Measurements from ENCODE around the gene SGF29. TPM values are rescaled to one million over a fixed set of nuclear protein-coding genes. Genes with fewer than 3 reads are reported as not detected.
"Not testable (repeated sequence)": the region's sequence is repeated elsewhere in the genome, so short reads cannot be mapped to it uniquely, and the experiment has no call there.

The SGF29 gene
- total RNA-seq, 2 donors from 2014 or later = 49.7 to 53.7 TPM

- peak overlapping the region; percentile 37 for H3K27ac Mint-ChIP-seq
- H3K4me1 Mint-ChIP-seq = peaks cover 19% of the 10 kb centered on the region
- ATAC-seq = no peak
- H3K27me3 Mint-ChIP-seq = no peaks in the 10 kb centered on the region
- DNase-seq = no peak
- H3K9me3 ChIP-seq (ENCODE audit: control insufficient read depth, low read length, poor library complexity, severe bottlenecking) = peaks cover 1% of the 10 kb centered on the region
- no peak overlapping the region for H3K4me3 Mint-ChIP-seq
- peaks cover 2% of the 10 kb centered on the region for H3K36me3 Mint-ChIP-seq (ENCODE audit: low read depth)
Measured at GRCh38 chr16:28562199-28562598, 8.5 kb downstream of the SGF29 start.

GRCh38 chr16:28563218-28563617, 9.5 kb downstream of the SGF29 start:
- Mint-ChIP-seq H3K4me1 (peaks cover 20% of the 10 kb centered on the region), H3K27ac (peak overlapping the region; percentile 37)
- H3K9me3 ChIP-seq (ENCODE audit: control insufficient read depth, low read length, poor library complexity, severe bottlenecking) = peaks cover 3% of the 10 kb centered on the region

GRCh38 chr16:28566233-28566925, 12.7 kb downstream of the SGF29 start:
- not testable (repeated sequence) for H3K9me3 ChIP-seq (ENCODE audit: control insufficient read depth, low read length, poor library complexity, severe bottlenecking); ATAC-seq; H3K27me3 Mint-ChIP-seq; H3K36me3 Mint-ChIP-seq (ENCODE audit: low read depth); H3K4me3 Mint-ChIP-seq; DNase-seq; H3K27ac Mint-ChIP-seq
- peaks cover 25% of the 10 kb centered on the region for H3K4me1 Mint-ChIP-seq

More at GRCh38 chr16:28563218-28563617, 9.5 kb downstream of the SGF29 start:
- H3K4me3 Mint-ChIP-seq = no peak overlapping the region
- DNase-seq (no peak), ATAC-seq (no peak)
- peaks cover 2% of the 10 kb centered on the region for H3K36me3 Mint-ChIP-seq (ENCODE audit: low read depth)
- no peaks in the 10 kb centered on the region for H3K27me3 Mint-ChIP-seq

- no peak overlapping the region for H3K27ac Mint-ChIP-seq
- H3K36me3 Mint-ChIP-seq (ENCODE audit: low read depth) = peaks cover 2% of the 10 kb centered on the region
- no peak for DNase-seq
- no peaks in the 10 kb centered on the region for H3K27me3 Mint-ChIP-seq
- no peak overlapping the region for H3K4me3 Mint-ChIP-seq
- peaks cover 24% of the 10 kb centered on the region for H3K4me1 Mint-ChIP-seq
- peaks cover 3% of the 10 kb centered on the region for H3K9me3 ChIP-seq (ENCODE audit: control insufficient read depth, low read length, poor library complexity, severe bottlenecking)
- ATAC-seq = no peak
Measured at GRCh38 chr16:28567292-28567691, 13.6 kb downstream of the SGF29 start.

- H3K27me3 Mint-ChIP-seq = no peaks in the 10 kb centered on the region
- H3K36me3 Mint-ChIP-seq (ENCODE audit: low read depth) = peaks cover 2% of the 10 kb centered on the region
- DNase-seq (no peak), ATAC-seq (no peak)
- H3K4me1 Mint-ChIP-seq = peaks cover 26% of the 10 kb centered on the region
- H3K27ac Mint-ChIP-seq = no peak overlapping the region
- no peak overlapping the region for H3K4me3 Mint-ChIP-seq
- H3K9me3 ChIP-seq (ENCODE audit: control insufficient read depth, low read length, poor library complexity, severe bottlenecking) = peaks cover 3% of the 10 kb centered on the region
Measured at GRCh38 chr16:28569021-28569420, 15.3 kb downstream of the SGF29 start.

GRCh38 chr16:28569968-28570752, 16.4 kb downstream of the SGF29 start:
- ATAC-seq (no peak), DNase-seq (no peak)
- no peak overlapping the region for H3K27ac Mint-ChIP-seq
- H3K4me1 Mint-ChIP-seq = peaks cover 30% of the 10 kb centered on the region
- H3K9me3 ChIP-seq (ENCODE audit: control insufficient read depth, low read length, poor library complexity, severe bottlenecking) = peaks cover 3% of the 10 kb centered on the region
- H3K27me3 Mint-ChIP-seq = no peaks in the 10 kb centered on the region
- H3K4me3 Mint-ChIP-seq = no peak overlapping the region
- no peaks in the 10 kb centered on the region for H3K36me3 Mint-ChIP-seq (ENCODE audit: low read depth)

- Mint-ChIP-seq H3K36me3 (ENCODE audit: low read depth) (no peaks in the 10 kb centered on the region), H3K27me3 (no peaks in the 10 kb centered on the region), H3K27ac (peak overlapping the region; percentile 63), H3K4me1 (peaks cover 35% of the 10 kb centered on the region), H3K4me3 (no peak overlapping the region)
- ATAC-seq (no peak), DNase-seq (no peak)
- H3K9me3 ChIP-seq (ENCODE audit: control insufficient read depth, low read length, poor library complexity, severe bottlenecking) = no peaks in the 10 kb centered on the region
Measured at GRCh38 chr16:28572696-28573510, 19.2 kb downstream of the SGF29 start.

GRCh38 chr16:28573738-28574718, 20.3 kb downstream of the SGF29 start:
- no peaks in the 10 kb centered on the region for H3K9me3 ChIP-seq (ENCODE audit: control insufficient read depth, low read length, poor library complexity, severe bottlenecking)
- no peaks in the 10 kb centered on the region for H3K36me3 Mint-ChIP-seq (ENCODE audit: low read depth)
- H3K4me3 Mint-ChIP-seq = no peak overlapping the region
- H3K4me1 Mint-ChIP-seq = peaks cover 38% of the 10 kb centered on the region
- no peak for DNase-seq
- H3K27ac Mint-ChIP-seq = peak overlapping the region; percentile 63
- ATAC-seq = no peak
- no peaks in the 10 kb centered on the region for H3K27me3 Mint-ChIP-seq

GRCh38 chr16:28574925-28575324, 21.2 kb downstream of the SGF29 start:
- no peak overlapping the region for H3K4me3 Mint-ChIP-seq
- no peak overlapping the region for H3K27ac Mint-ChIP-seq
- peaks cover 33% of the 10 kb centered on the region for H3K4me1 Mint-ChIP-seq
- H3K9me3 ChIP-seq (ENCODE audit: control insufficient read depth, low read length, poor library complexity, severe bottlenecking) = no peaks in the 10 kb centered on the region
- ATAC-seq (no peak), DNase-seq (no peak)
- H3K27me3 Mint-ChIP-seq = no peaks in the 10 kb centered on the region
- H3K36me3 Mint-ChIP-seq (ENCODE audit: low read depth) = no peaks in the 10 kb centered on the region

- Mint-ChIP-seq H3K27ac (no peak overlapping the region), H3K4me1 (peaks cover 32% of the 10 kb centered on the region), H3K36me3 (ENCODE audit: low read depth) (no peaks in the 10 kb centered on the region), H3K27me3 (no peaks in the 10 kb centered on the region), H3K4me3 (no peak overlapping the region)
- no peak for DNase-seq
- no peak for ATAC-seq
- H3K9me3 ChIP-seq (ENCODE audit: control insufficient read depth, low read length, poor library complexity, severe bottlenecking) = no peaks in the 10 kb centered on the region
Measured at GRCh38 chr16:28575446-28576109, 21.9 kb downstream of the SGF29 start.

- H3K27ac Mint-ChIP-seq = no peak overlapping the region
- ATAC-seq (no peak), DNase-seq (no peak)
- H3K4me1 Mint-ChIP-seq = peaks cover 17% of the 10 kb centered on the region
- no peaks in the 10 kb centered on the region for H3K27me3 Mint-ChIP-seq
- no peaks in the 10 kb centered on the region for H3K9me3 ChIP-seq (ENCODE audit: control insufficient read depth, low read length, poor library complexity, severe bottlenecking)
- no peak overlapping the region for H3K4me3 Mint-ChIP-seq
- peaks cover 9% of the 10 kb centered on the region for H3K36me3 Mint-ChIP-seq (ENCODE audit: low read depth)
Measured at GRCh38 chr16:28580726-28581315, 27.1 kb downstream of the SGF29 start.

- no peak for DNase-seq
- Mint-ChIP-seq H3K27me3 (no peaks in the 10 kb centered on the region), H3K27ac (no peak overlapping the region), H3K36me3 (ENCODE audit: low read depth) (peaks cover 14% of the 10 kb centered on the region), H3K4me1 (peaks cover 7% of the 10 kb centered on the region), H3K4me3 (no peak overlapping the region)
- ATAC-seq = no peak
- no peaks in the 10 kb centered on the region for H3K9me3 ChIP-seq (ENCODE audit: control insufficient read depth, low read length, poor library complexity, severe bottlenecking)
Measured at GRCh38 chr16:28585674-28586073, 32.0 kb downstream of the SGF29 start.

Data from T-helper 17 cell (primary cell).